Measurements from ENCODE around the gene KRT25.

KRT25 gene

GRCh38 chr17:40791787-40792436, 36.8 kb upstream of the KRT25 start:
- Histone ChIP-seq H3K36me3 (ENCODE audit: insufficient read depth, low read length) (no peaks in the 10 kb centered on the region), H3K9me2 (replicated peaks; ENCODE audit: low read depth, low read length) (no peaks in the 10 kb centered on the region), H3K9ac (ENCODE audit: low read depth, low read length, poor library complexity, severe bottlenecking) (no peak overlapping the region), H3K4me3 (ENCODE audit: low read length, poor library complexity, severe bottlenecking) (no peak overlapping the region), H2AFZ (ENCODE audit: low read length) (no peak overlapping the region), H4K20me1 (ENCODE audit: insufficient read depth, low read length, poor library complexity, severe bottlenecking) (no peaks in the 10 kb centered on the region), H3F3A (ENCODE audit: low read depth) (no peaks in the 10 kb centered on the region), H3K4me1 (ENCODE audit: insufficient read depth, low read length, poor library complexity, severe bottlenecking) (no peaks in the 10 kb centered on the region), H3K27me3 (ENCODE audit: insufficient read depth, low read length, poor library complexity, severe bottlenecking) (peaks cover 14% of the 10 kb centered on the region), H3K79me2 (ENCODE audit: insufficient read depth, low read length) (no peaks in the 10 kb centered on the region), H3K9me3 (ENCODE audit: insufficient read depth, low read depth, low read length) (no peaks in the 10 kb centered on the region), H3K4me2 (ENCODE audit: low read depth, low read length, poor library complexity, severe bottlenecking) (no peak overlapping the region)
- TF ChIP-seq CTCF (conservative IDR thresholded peaks at IDR 0.05; ENCODE audit: low read length) (peak; percentile 79), EZH2phosphoT487 (IDR thresholded peaks at IDR 0.05; ENCODE audit: borderline replicate concordance) (no peak)

GRCh38 chr17:40791111-40791510, 36.0 kb upstream of the KRT25 start:
- Histone ChIP-seq H3F3A (ENCODE audit: low read depth) (no peaks in the 10 kb centered on the region), H3K27me3 (ENCODE audit: insufficient read depth, low read length, poor library complexity, severe bottlenecking) (peaks cover 12% of the 10 kb centered on the region), H3K9ac (ENCODE audit: low read depth, low read length, poor library complexity, severe bottlenecking) (no peak overlapping the region), H3K36me3 (ENCODE audit: insufficient read depth, low read length) (no peaks in the 10 kb centered on the region), H3K9me3 (ENCODE audit: insufficient read depth, low read depth, low read length) (no peaks in the 10 kb centered on the region), H2AFZ (ENCODE audit: low read length) (0 out of 2 replicates have a peak overlapping the region, but pooled peaks have one; percentile 8), H3K79me2 (ENCODE audit: insufficient read depth, low read length) (no peaks in the 10 kb centered on the region), H4K20me1 (ENCODE audit: insufficient read depth, low read length, poor library complexity, severe bottlenecking) (no peaks in the 10 kb centered on the region), H3K4me1 (ENCODE audit: insufficient read depth, low read length, poor library complexity, severe bottlenecking) (no peaks in the 10 kb centered on the region), H3K4me2 (ENCODE audit: low read depth, low read length, poor library complexity, severe bottlenecking) (no peak overlapping the region), H3K9me2 (replicated peaks; ENCODE audit: low read depth, low read length) (no peaks in the 10 kb centered on the region), H3K4me3 (ENCODE audit: low read length, poor library complexity, severe bottlenecking) (no peak overlapping the region)
- TF ChIP-seq CTCF (conservative IDR thresholded peaks at IDR 0.05; ENCODE audit: low read length): no peak
- no peak for TF ChIP-seq EZH2phosphoT487 (IDR thresholded peaks at IDR 0.05; ENCODE audit: borderline replicate concordance)

- no peak within 1 kb of the TSS for H2AFZ ChIP-seq (ENCODE audit: low read length)
- no peaks in the 10 kb centered on the region for H3K36me3 ChIP-seq (ENCODE audit: insufficient read depth, low read length)
- H3K9me3 ChIP-seq (ENCODE audit: insufficient read depth, low read depth, low read length): no peaks in the 10 kb centered on the region
- no peaks in the 10 kb centered on the region for H3K9me2 ChIP-seq (replicated peaks; ENCODE audit: low read depth, low read length)
- peaks cover 15% of the 10 kb centered on the region for H3K4me1 ChIP-seq (ENCODE audit: insufficient read depth, low read length, poor library complexity, severe bottlenecking)
- no peaks in the 10 kb centered on the region for H3K79me2 ChIP-seq (ENCODE audit: insufficient read depth, low read length)
- no peaks in the 10 kb centered on the region for H3K27me3 ChIP-seq (ENCODE audit: insufficient read depth, low read length, poor library complexity, severe bottlenecking)
- 0 out of 2 replicates have a peak, but pooled peaks cover 6% of the 10 kb centered on the region for H3F3A ChIP-seq (ENCODE audit: low read depth)
- H3K9ac ChIP-seq (ENCODE audit: low read depth, low read length, poor library complexity, severe bottlenecking): no peak within 1 kb of the TSS
- no peak within 1 kb of the TSS for H3K4me3 ChIP-seq (ENCODE audit: low read length, poor library complexity, severe bottlenecking)
- TF ChIP-seq EZH2phosphoT487 (IDR thresholded peaks at IDR 0.05; ENCODE audit: borderline replicate concordance) (no peak), CTCF (conservative IDR thresholded peaks at IDR 0.05; ENCODE audit: low read length) (no peak)
- no peaks in the 10 kb centered on the region for H4K20me1 ChIP-seq (ENCODE audit: insufficient read depth, low read length, poor library complexity, severe bottlenecking)
- no peak within 1 kb of the TSS for H3K4me2 ChIP-seq (ENCODE audit: low read depth, low read length, poor library complexity, severe bottlenecking)
Measured at GRCh38 chr17:40782450-40782849, 27.3 kb upstream of the KRT25 start, which contains the start of gene KRT27. TSS of gene KRT27 (minus strand) at chr17:40782550. CDS start at chr17:40782493, 57 bp downstream.

All from Loucy (cell line).